ENCODE data around the gene BGLAP.
"Not testable (repeated sequence)": the region's sequence is repeated elsewhere in the genome, so short reads cannot be mapped to it uniquely, and the experiment has no call there.

BGLAP gene

DNA sequence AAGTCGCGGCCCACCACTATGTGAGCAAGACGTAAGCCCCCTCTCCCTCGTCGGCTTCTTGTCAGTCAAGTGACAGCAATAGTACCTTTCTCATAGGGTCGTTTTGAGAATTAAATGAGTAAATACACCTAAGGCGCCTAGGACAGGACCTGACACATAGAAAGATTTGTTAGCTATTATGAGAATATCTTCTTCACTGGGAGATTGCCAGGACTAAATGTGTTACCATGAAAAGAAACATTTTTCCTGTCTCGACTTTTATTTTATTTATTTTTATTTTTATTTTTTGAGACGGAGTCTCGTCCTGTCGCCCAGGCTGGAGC is 28.4 kb upstream of the BGLAP start:
- no peak for DNase-seq (ENCODE audit: low read depth in 1 of 2, low spot score in 1 of 2)
- TF ChIP-seq JUND (IDR thresholded peaks at IDR 0.05; ENCODE audit: low read depth) = no peak
- in situ Hi-C loops (cut with HindIII; ENCODE audit: low pct_unique_long_range_greater_than_20kb, low sequenced_read_pairs) = no loop called here

DNA sequence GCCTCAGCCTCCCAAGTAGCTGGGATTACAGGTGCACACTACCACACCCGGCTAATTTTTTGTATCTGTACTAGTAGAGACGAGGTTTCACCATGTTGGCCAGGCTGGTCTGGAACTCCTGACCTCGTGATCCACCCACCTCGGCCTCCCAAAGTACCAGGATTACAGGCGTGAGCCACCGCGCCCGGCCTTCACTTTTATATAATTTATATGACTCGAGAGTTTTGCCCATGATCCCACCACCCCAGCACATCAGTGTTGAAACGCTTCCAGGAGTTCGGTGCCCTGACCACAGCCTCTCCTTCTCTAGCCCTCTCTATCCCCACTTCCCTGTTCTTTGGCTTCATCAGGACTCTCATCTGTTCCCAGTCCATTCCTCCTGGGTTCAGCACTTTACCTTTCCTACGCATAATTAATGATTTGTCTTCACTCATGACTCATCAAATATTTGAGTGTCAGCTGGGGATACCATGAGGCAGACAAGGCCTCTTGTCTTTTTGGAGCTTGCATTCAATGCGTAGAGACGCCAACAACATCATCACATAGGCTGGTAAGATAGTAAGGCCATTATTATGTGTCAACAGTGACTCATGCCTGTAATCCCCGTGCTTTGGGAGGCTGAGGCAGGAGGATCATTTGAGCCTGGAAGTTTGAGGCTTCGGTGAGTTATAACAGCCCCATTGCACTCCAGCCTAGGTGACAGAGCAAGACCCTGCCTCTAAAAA is 27.8 kb upstream of the BGLAP start:
- in situ Hi-C loops (cut with HindIII; ENCODE audit: low pct_unique_long_range_greater_than_20kb, low sequenced_read_pairs) = no loop called here
- TF ChIP-seq JUND (IDR thresholded peaks at IDR 0.05; ENCODE audit: low read depth) = no peak
- DNase-seq (ENCODE audit: low read depth in 1 of 2, low spot score in 1 of 2) = no peak

DNA sequence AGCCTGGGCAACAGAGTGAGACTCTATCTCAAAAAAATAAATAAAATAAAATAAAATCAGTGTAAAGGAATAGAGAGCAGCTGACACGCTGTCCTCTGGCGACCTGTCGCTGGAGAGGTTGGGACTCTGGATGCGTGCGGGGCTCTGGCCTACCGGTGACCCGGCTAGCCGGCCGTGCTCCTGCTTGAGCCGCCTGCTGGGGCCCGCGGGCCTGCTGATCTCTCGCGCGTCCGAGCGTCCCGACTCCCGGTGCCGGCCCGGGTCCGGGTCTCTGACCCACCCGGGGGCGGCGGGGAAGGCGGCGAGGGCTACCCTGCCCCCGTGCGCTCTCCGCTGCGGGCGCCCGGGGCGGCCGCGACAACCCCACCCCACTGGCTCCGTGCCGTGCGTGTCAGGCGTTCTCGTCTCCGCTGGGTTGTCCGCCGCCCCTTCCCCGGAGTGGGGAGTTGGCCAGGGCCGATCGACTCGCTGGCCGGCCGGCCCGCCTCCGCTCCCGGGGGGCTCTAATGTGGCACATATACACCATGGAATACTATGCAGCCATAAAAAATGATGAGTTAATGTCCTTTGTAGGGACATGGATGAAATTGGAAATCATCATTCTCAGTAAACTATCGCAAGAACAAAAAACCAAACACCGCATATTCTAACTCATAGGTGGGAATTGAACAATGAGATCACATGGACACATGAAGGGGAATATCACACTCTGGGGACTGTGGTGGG is 25.5 kb upstream of the BGLAP start:
- DNase-seq (ENCODE audit: low read depth in 1 of 2, low spot score in 1 of 2); in situ Hi-C loops (cut with HindIII; ENCODE audit: low pct_unique_long_range_greater_than_20kb, low sequenced_read_pairs): not testable (repeated sequence)

DNA sequence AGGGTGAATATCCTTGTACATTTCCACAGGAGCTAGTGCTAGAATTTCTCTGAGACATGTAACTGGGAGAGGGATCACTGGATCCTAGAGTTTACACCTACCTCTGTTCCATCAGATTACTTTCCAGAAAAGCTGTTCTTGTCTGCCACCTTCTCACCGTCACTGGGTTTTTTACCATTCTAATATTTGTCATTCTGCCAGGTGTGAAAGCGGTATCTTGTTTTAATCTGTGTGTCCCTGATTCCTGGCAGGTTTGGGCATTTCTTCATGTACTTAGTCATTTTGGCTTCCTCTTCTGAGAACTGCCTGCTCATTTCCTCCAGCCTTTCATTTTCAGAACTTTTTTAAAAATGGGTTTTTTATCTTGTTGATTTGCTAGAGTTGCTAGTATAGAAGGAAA is 24.1 kb upstream of the BGLAP start:
- in situ Hi-C loops (cut with HindIII; ENCODE audit: low pct_unique_long_range_greater_than_20kb, low sequenced_read_pairs) = no loop called here
- no peak for TF ChIP-seq JUND (IDR thresholded peaks at IDR 0.05; ENCODE audit: low read depth)
- no peak for DNase-seq (ENCODE audit: low read depth in 1 of 2, low spot score in 1 of 2)

DNA sequence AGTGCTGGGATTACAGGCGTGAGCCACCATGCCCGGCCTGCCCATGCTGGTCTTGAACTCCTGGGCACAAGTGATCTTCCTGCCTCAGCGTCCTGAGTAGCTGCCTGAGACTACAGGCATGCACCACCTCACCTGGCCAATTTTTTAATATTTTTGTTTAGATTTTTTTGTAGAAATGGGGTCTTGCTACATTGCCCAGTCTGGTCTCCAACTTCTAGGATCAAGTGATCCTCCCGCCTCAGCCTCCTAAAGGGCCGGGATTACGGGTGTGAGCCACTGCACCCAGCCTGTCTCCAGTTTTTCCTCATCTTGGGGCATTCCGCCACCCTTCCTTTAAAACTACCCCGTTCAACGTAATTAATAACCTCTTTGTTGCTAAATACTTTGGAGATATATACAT is 21.8 kb upstream of the BGLAP start:
- no peak for DNase-seq (ENCODE audit: low read depth in 1 of 2, low spot score in 1 of 2)
- in situ Hi-C loops (cut with HindIII; ENCODE audit: low pct_unique_long_range_greater_than_20kb, low sequenced_read_pairs) = no loop called here
- no peak for TF ChIP-seq JUND (IDR thresholded peaks at IDR 0.05; ENCODE audit: low read depth)

DNA sequence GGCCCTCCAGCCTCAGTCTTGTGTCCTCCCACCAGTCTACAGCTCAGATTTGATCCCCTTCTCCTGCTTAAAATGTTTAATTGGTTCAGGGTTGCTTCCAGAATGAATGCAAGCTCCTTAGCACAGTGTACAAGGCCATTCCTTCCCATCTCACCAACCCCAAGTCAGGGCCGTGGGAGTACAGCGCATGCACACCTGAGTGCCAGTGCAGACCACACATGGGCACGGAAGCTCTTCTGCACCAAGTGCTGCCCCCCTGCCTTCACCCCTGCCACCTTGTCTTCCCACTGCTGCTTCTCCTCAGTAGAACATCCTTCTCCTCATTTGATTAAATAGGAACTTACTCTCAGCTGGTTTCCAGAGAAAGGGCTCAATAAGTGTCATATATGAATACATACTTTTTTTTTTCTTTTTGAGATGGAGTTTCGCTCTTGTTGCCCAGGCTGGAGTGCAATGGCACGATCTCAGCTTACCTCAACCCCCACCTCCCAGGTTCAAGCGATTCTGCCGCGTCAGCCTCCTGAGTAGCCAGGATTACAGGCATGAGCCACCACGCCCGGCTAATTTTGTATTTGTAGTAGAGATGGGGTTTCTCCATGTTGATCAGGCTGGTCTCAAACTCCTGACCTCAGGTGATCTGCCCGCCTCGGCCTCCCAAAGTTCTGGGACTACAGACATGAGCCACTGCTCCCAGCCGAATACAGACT is 19.8 kb upstream of the BGLAP start:
- in situ Hi-C loops (cut with HindIII; ENCODE audit: low pct_unique_long_range_greater_than_20kb, low sequenced_read_pairs) = no loop called here
- no peak for DNase-seq (ENCODE audit: low read depth in 1 of 2, low spot score in 1 of 2)
- no peak for TF ChIP-seq JUND (IDR thresholded peaks at IDR 0.05; ENCODE audit: low read depth)

DNA sequence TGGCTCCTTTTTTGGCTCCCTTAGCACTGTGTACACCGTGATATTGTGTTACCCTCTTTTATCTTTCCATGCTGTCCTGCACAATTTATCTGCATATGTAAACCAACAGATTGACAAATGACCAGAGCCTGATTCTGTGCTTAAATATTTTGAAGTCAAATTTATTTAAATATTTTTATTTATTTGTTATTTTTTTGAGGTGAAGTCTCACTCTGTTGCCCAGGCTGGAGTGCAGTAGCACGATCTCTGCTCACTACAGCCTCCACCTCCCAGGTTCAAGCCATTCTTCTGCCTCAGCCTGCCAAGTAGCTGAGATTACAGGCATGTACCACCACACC is 16.3 kb upstream of the BGLAP start:
- DNase-seq (ENCODE audit: low read depth in 1 of 2, low spot score in 1 of 2) = no peak
- in situ Hi-C loops (cut with HindIII; ENCODE audit: low pct_unique_long_range_greater_than_20kb, low sequenced_read_pairs) = no loop called here
- no peak for TF ChIP-seq JUND (IDR thresholded peaks at IDR 0.05; ENCODE audit: low read depth)

DNA sequence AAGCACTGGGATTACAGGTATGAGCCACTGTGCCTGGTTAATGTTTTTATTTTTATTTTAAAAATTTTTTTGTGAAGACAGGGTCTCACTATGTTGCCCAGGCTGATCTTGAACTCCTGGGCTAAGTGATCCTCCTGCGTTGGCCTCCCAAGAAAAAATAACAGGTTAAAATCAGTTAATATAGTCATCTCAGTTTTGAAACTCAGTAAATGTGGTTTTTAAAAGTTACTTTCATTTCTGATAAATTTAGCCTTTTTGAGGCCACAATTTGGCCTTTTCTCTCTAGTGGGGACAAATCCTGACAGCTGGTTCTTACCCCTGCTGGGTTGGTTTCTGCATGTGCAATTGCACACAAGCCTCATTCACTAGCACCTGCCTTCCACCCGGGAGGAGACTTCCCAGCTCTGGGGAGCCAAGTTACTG is 15.9 kb upstream of the BGLAP start:
- TF ChIP-seq JUND (IDR thresholded peaks at IDR 0.05; ENCODE audit: low read depth) = no peak
- in situ Hi-C loops (cut with HindIII; ENCODE audit: low pct_unique_long_range_greater_than_20kb, low sequenced_read_pairs) = no loop called here
- no peak for DNase-seq (ENCODE audit: low read depth in 1 of 2, low spot score in 1 of 2)

DNA sequence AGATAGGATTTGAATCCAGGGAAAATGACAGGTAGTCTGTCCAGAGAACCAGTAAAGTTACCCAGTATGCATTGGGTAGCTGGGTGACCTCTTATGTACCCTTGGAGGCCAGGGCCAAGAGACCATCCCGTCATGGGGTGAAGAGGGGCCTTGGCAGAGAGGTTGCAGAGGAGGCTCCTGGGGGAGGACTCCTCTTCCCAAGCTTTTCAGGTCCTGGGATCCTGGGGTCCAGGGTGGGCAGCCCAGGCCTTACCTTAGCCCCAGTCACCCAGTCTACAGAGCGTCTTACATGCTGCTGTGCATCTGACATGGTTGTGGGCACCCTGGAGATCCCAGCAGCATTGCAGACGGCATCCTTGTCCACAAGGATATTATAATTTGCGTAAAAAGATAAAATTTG is 15.2 kb upstream of the BGLAP start:
- in situ Hi-C loops (cut with HindIII; ENCODE audit: low pct_unique_long_range_greater_than_20kb, low sequenced_read_pairs) = no loop called here
- TF ChIP-seq JUND (IDR thresholded peaks at IDR 0.05; ENCODE audit: low read depth) = no peak
- no peak for DNase-seq (ENCODE audit: low read depth in 1 of 2, low spot score in 1 of 2)

DNA sequence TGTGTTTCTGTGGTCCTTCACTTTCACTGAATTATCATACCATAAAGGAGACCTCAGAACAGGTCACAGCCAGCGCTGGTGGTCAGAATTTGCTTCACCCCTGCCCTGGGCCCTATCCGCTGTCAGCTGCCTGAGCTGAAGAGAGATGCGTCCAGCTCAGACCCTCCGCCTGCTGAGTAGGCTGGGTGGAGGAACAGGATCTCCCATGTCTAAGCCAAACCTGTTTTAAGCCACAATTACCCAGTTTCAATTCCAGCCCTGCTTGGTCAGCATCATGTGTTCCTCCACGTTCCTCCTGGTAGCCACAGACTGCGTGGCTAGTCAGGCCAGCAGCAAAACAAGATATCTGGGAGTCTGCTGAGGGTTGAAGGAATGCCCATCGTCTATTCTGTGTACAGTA is 13.5 kb upstream of the BGLAP start:
- no peak for TF ChIP-seq JUND (IDR thresholded peaks at IDR 0.05; ENCODE audit: low read depth)
- in situ Hi-C loops (cut with HindIII; ENCODE audit: low pct_unique_long_range_greater_than_20kb, low sequenced_read_pairs) = no loop called here
- DNase-seq (ENCODE audit: low read depth in 1 of 2, low spot score in 1 of 2) = no peak

DNA sequence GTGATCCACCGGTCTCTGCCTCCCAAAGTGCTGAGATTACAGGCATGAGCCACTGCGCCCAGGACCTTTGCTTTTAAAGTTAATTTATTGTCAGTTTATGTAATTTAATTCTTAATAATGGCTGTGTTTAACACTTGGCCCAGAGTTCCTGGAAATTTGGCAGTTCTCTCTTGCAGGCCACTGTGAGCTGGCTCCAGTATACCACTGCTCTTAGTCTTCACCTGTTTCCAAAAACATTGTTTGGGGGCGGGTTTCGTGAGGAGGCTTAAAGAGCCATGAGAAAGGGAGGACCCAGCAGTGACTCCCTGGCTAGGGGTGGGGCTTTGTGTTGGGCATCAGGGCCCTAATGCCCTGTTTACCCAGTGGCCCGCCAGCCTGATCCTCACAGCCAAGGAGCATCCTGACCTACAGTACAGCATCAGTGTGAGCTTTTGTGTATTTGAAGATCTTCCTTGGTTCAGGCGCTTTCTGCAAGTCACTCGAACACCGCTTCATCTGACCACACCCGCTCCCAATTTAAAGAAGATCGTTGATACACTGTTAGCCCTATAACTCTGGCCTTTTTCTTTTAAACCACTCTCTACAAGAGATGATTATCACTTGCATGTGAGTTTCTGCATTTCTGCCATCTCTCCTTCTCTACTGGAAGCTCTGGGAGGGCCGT is 12.0 kb upstream of the BGLAP start:
- in situ Hi-C loops (cut with HindIII; ENCODE audit: low pct_unique_long_range_greater_than_20kb, low sequenced_read_pairs) = no loop called here
- TF ChIP-seq JUND (IDR thresholded peaks at IDR 0.05; ENCODE audit: low read depth) = no peak
- no peak for DNase-seq (ENCODE audit: low read depth in 1 of 2, low spot score in 1 of 2)

DNA sequence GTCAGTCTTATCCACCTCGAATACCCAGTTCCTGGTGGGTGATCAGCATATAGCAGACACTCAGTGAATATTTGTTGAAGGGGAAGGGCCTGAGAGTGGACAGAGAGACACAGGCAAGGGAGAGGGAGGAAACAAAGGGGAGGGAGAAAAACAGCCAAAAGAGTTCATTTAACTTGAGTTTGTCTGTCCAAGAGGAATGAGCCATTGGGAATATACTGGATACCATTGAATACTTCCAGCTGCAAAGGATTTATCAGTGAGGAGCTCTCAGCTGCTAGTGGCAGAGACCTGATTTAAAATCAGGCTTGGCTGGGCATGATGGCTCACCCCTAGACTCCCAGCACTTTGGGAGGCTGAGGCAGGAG is 11.5 kb upstream of the BGLAP start:
- no peak for DNase-seq (ENCODE audit: low read depth in 1 of 2, low spot score in 1 of 2)
- in situ Hi-C loops (cut with HindIII; ENCODE audit: low pct_unique_long_range_greater_than_20kb, low sequenced_read_pairs) = no loop called here
- no peak for TF ChIP-seq JUND (IDR thresholded peaks at IDR 0.05; ENCODE audit: low read depth)

All from T47D (cell line).